ENCODE data around the gene SLC9A1. TPM values are rescaled to one million over a fixed set of nuclear protein-coding genes. Genes with fewer than 3 reads are reported as not detected.
"Not testable (repeated sequence)": the region's sequence is repeated elsewhere in the genome, so short reads cannot be mapped to it uniquely, and the experiment has no call there.

Gene SLC9A1
- total RNA-seq, 2 experiments from 2014 or later = 14.2 to 19.0 TPM

- peaks cover 0 to 14% of the 10 kb centered on the region in 2 experiments for H3K9me3 ChIP-seq (ENCODE audit: control insufficient read depth in 1 of 2, insufficient read depth in 1 of 2, low read length in 2 of 2)
- no peak overlapping the region for H3K27ac Mint-ChIP-seq
- intact Hi-C loops (cut with DNase I, micrococcal nuclease) = no loop called here
- no peaks in the 10 kb centered on the region for H3K4me1 ChIP-seq (ENCODE audit: insufficient read depth, low read length)
- no peak overlapping the region for H3K27ac ChIP-seq (ENCODE audit: low read depth in 1 of 2, low read length in 2 of 2)
- ChIA-PET CTCF (no interaction called here), POLR2A (interaction anchor here (0.6 kb wide), 1 partner anchor 581 kb away, joined by 4 read pairs; no protein-coding TSS in a partner anchor)
- ATAC-seq (ENCODE audit: poor library complexity) (no peak), DNase-seq (no peak)
- no peaks in the 10 kb centered on the region for H3K27me3 Mint-ChIP-seq
- H3K4me3 Mint-ChIP-seq = no peak overlapping the region
- no peak overlapping the region for H3K4me3 ChIP-seq (ENCODE audit: low read length)
- TF ChIP-seq CTCF (IDR thresholded peaks at IDR 0.05) = no peak
- no peaks in the 10 kb centered on the region for H3K27me3 ChIP-seq (ENCODE audit: control insufficient read depth in 1 of 2, insufficient read depth in 2 of 2, low read length in 2 of 2)
- peaks cover 4% of the 10 kb centered on the region for H3K36me3 Mint-ChIP-seq (ENCODE audit: low read depth)
- H3K36me3 ChIP-seq (ENCODE audit: insufficient read depth, low read length) = no peaks in the 10 kb centered on the region
- H3K9me3 Mint-ChIP-seq = peaks cover 2% of the 10 kb centered on the region
- H3K4me1 Mint-ChIP-seq (ENCODE audit: low read depth) = no peaks in the 10 kb centered on the region
Measured at GRCh38 chr1:27179379-27179778, 24.5 kb upstream of the SLC9A1 start.

- POLR2A ChIA-PET = no interaction called here
Measured at GRCh38 chr1:27176954-27177353, 22.0 kb upstream of the SLC9A1 start.

GRCh38 chr1:27176323-27176722 lies 21.4 kb upstream of the SLC9A1 start:
- Mint-ChIP-seq H3K4me1 (ENCODE audit: low read depth) (no peaks in the 10 kb centered on the region), H3K27ac (no peak overlapping the region), H3K4me3 (no peak overlapping the region), H3K9me3 (peaks cover 2% of the 10 kb centered on the region), H3K36me3 (ENCODE audit: low read depth) (no peaks in the 10 kb centered on the region), H3K27me3 (no peaks in the 10 kb centered on the region)
- CTCF ChIA-PET = no interaction called here
- ATAC-seq (ENCODE audit: poor library complexity) (no peak), DNase-seq (no peak)
- intact Hi-C loops (cut with DNase I, micrococcal nuclease) = no loop called here
- Histone ChIP-seq H3K27ac (ENCODE audit: low read depth in 1 of 2, low read length in 2 of 2) (no peak overlapping the region), H3K27me3 (ENCODE audit: control insufficient read depth in 1 of 2, insufficient read depth in 2 of 2, low read length in 2 of 2) (no peaks in the 10 kb centered on the region), H3K4me1 (ENCODE audit: insufficient read depth, low read length) (no peaks in the 10 kb centered on the region), H3K9me3 (ENCODE audit: control insufficient read depth in 1 of 2, insufficient read depth in 1 of 2, low read length in 2 of 2) (peaks cover 0 to 3% of the 10 kb centered on the region in 2 experiments), H3K36me3 (ENCODE audit: insufficient read depth, low read length) (no peaks in the 10 kb centered on the region), H3K4me3 (ENCODE audit: low read length) (no peak overlapping the region)
- POLR2A ChIA-PET = no interaction called here
- no peak for TF ChIP-seq CTCF (IDR thresholded peaks at IDR 0.05)

More at GRCh38 chr1:27176954-27177353, 22.0 kb upstream of the SLC9A1 start:
- intact Hi-C loops (cut with DNase I, micrococcal nuclease) = no loop called here
- ATAC-seq (ENCODE audit: poor library complexity) = no peak
- Mint-ChIP-seq H3K27ac (no peak overlapping the region), H3K36me3 (ENCODE audit: low read depth) (no peaks in the 10 kb centered on the region), H3K27me3 (no peaks in the 10 kb centered on the region), H3K9me3 (peaks cover 2% of the 10 kb centered on the region), H3K4me3 (no peak overlapping the region), H3K4me1 (ENCODE audit: low read depth) (no peaks in the 10 kb centered on the region)
- H3K27me3 ChIP-seq (ENCODE audit: control insufficient read depth in 1 of 2, insufficient read depth in 2 of 2, low read length in 2 of 2) = no peaks in the 10 kb centered on the region
- H3K4me1 ChIP-seq (ENCODE audit: insufficient read depth, low read length) = no peaks in the 10 kb centered on the region
- no peaks in the 10 kb centered on the region for H3K36me3 ChIP-seq (ENCODE audit: insufficient read depth, low read length)
- TF ChIP-seq CTCF (IDR thresholded peaks at IDR 0.05) = no peak
- H3K4me3 ChIP-seq (ENCODE audit: low read length) = no peak overlapping the region
- peaks cover 0 to 9% of the 10 kb centered on the region in 2 experiments for H3K9me3 ChIP-seq (ENCODE audit: control insufficient read depth in 1 of 2, insufficient read depth in 1 of 2, low read length in 2 of 2)
- DNase-seq = no peak
- CTCF ChIA-PET = no interaction called here
- no peak overlapping the region for H3K27ac ChIP-seq (ENCODE audit: low read depth in 1 of 2, low read length in 2 of 2)

- H3K27me3 Mint-ChIP-seq; H3K27ac Mint-ChIP-seq; H3K9me3 ChIP-seq (ENCODE audit: control insufficient read depth in 1 of 2, insufficient read depth in 1 of 2, low read length in 2 of 2); DNase-seq; H3K9me3 Mint-ChIP-seq; H3K27ac ChIP-seq (ENCODE audit: low read depth in 1 of 2, low read length in 2 of 2); H3K4me3 Mint-ChIP-seq; H3K27me3 ChIP-seq (ENCODE audit: control insufficient read depth in 1 of 2, insufficient read depth in 2 of 2, low read length in 2 of 2); H3K4me3 ChIP-seq (ENCODE audit: low read length); H3K4me1 Mint-ChIP-seq (ENCODE audit: low read depth); H3K4me1 ChIP-seq (ENCODE audit: insufficient read depth, low read length); intact Hi-C loops (cut with DNase I, micrococcal nuclease); ATAC-seq (ENCODE audit: poor library complexity); H3K36me3 ChIP-seq (ENCODE audit: insufficient read depth, low read length); POLR2A ChIA-PET; H3K36me3 Mint-ChIP-seq (ENCODE audit: low read depth): not testable (repeated sequence)
- CTCF ChIA-PET = interaction anchor here (0.6 kb wide), 1 partner anchor 28 kb away, joined by 5 read pairs; no protein-coding TSS in a partner anchor
Measured at GRCh38 chr1:27172992-27173391, 18.1 kb upstream of the SLC9A1 start.
